HepG2 (cell line): ENCODE results near the gene PPP1R1B. TPM values are rescaled to one million over a fixed set of nuclear protein-coding genes. Genes with fewer than 3 reads are reported as not detected.

ENCODE experiments used
- ATAC-seq: fragments of 200-7000 bp; cut with Tn5 transposase; 3 replicates; pipeline ENCODE4 v1.9.1; 2020; ENCODE audit warnings: mild to moderate bottlenecking, moderate library complexity
- BruUV-seq: library from RNA; stranded (reverse); fragments of 400-500 nt; replicated peaks from 2 replicates; lab custom pipeline; 2021; lab: Mats Ljungman, UMichigan
- CTCF ChIA-PET: fragments of 300-600 bp; formaldehyde crosslinking; extraction: SDS; loops from one replicate; lab custom pipeline; 2021; ENCODE audit warnings: low total read pairs, inconsistent platforms, low intra/inter-chr PET ratio; lab: Yijun Ruan, JAX
- POLR2A ChIA-PET: fragments of 350-600 bp; sonication (Branson Sonifier 250); formaldehyde crosslinking; loops from one replicate; lab custom pipeline; 2020; ENCODE audit warnings: antibody characterized with exemption, inconsistent platforms; lab: Yijun Ruan, JAX
- DNase-seq: peaks from one replicate; pipeline ENCODE4 v3.0.0-alpha.2; 2015; ENCODE audit warnings: low spot score
- FAIRE-seq: peaks from 3 replicates; lab custom pipeline; 2011; peaks lifted over from hg19 to GRCh38; lab: Jason Lieb, UNC
- H2AFZ ChIP-seq: one replicate; pipeline ENCODE4 v1.6.1; 2011; ENCODE audit warnings: low read length, inconsistent platforms
- H3K27ac ChIP-seq: fragments of 300-600 bp; 3 replicates; pipeline ENCODE4 v1.8.0; 2011; ENCODE audit warnings: mixed run types, mild to moderate bottlenecking, mixed read lengths, low read length, inconsistent platforms; ENCODE audit not compliant: insufficient read depth; ENCODE audit errors: extremely low read length
- H3K27me3 ChIP-seq, 2 experiments: fragments of 200-600 bp in 1 of 2; 2 replicates in 1 of 2; 3 replicates in 1 of 2; pipeline versions ENCODE4 v1.6.0 to v1.8.0; 2011; ENCODE audit warnings: low read length in 2 of 2, mild to moderate bottlenecking in 2 of 2, moderate library complexity in 2 of 2, inconsistent platforms in 1 of 2; ENCODE audit not compliant: insufficient read depth in 2 of 2, control insufficient read depth in 1 of 2
- H3K36me3 ChIP-seq, 2 experiments: fragments of 200-600 bp in 1 of 2; replicated peaks in 1 of 2; 2 replicates in 1 of 2; 3 replicates in 1 of 2; pipeline versions ENCODE4 v1.5.1 to v1.8.0; 2011; ENCODE audit warnings: low read length in 2 of 2, inconsistent platforms in 1 of 2; ENCODE audit not compliant: insufficient read depth in 2 of 2, control insufficient read depth in 1 of 2
- H3K4me1 ChIP-seq: 2 replicates; pipeline ENCODE4 v1.5.1; 2012; ENCODE audit warnings: low read length, inconsistent platforms; ENCODE audit not compliant: insufficient read depth
- H3K4me2 ChIP-seq: 2 replicates; pipeline ENCODE4 v1.6.0; 2011; ENCODE audit warnings: low read depth, low read length, inconsistent platforms
- H3K4me3 ChIP-seq, 3 experiments: fragments of 200-600 bp in 1 of 3; sonication (generic), shearing (Covaris generic) in 1 of 3; replicated peaks in 1 of 3; 2 replicates each; pipeline ENCODE4 v1.5.1; 2011 to 2016; ENCODE audit warnings: low read length in 3 of 3, inconsistent platforms in 2 of 3, low read depth in 2 of 3, mild to moderate bottlenecking in 2 of 3, control low read depth in 1 of 3, mixed read lengths in 1 of 3; ENCODE audit not compliant: insufficient read depth in 1 of 3
- H3K79me2 ChIP-seq: one replicate; pipeline ENCODE4 v1.6.1; 2011; ENCODE audit warnings: low read length, inconsistent platforms; ENCODE audit not compliant: insufficient read depth
- H3K9ac ChIP-seq: 2 replicates; pipeline ENCODE4 v1.6.0; 2011; ENCODE audit warnings: mild to moderate bottlenecking, low read depth, low read length, inconsistent platforms; ENCODE audit not compliant: insufficient read depth
- H3K9me3 ChIP-seq: 2 replicates; pipeline ENCODE4 v1.5.1; 2012; ENCODE audit warnings: mild to moderate bottlenecking, low read length
- H4K20me1 ChIP-seq: 2 replicates; pipeline ENCODE4 v1.6.0; 2011; ENCODE audit warnings: inconsistent platforms, mild to moderate bottlenecking, low read length, moderate library complexity; ENCODE audit not compliant: insufficient read depth
- AGO1 ChIP-seq: fragments of 200-400 bp; formaldehyde crosslinking; IDR thresholded peaks from 2 replicates; pipeline ENCODE4 v1.6.1; 2017; ENCODE audit warnings: mild to moderate bottlenecking, low read depth, low read length, moderate library complexity; ENCODE audit not compliant: poor library complexity, severe bottlenecking
- ATF3 ChIP-seq: sonication (generic); formaldehyde crosslinking; IDR thresholded peaks from 2 replicates; pipeline ENCODE4 v1.4.0; 2020; ENCODE audit warnings: missing genetic modification reagents
- GLI4 ChIP-seq: sonication (generic); formaldehyde crosslinking; IDR thresholded peaks from 2 replicates; pipeline ENCODE4 v1.5.1; 2020; ENCODE audit warnings: missing genetic modification reagents, mild to moderate bottlenecking, moderate library complexity, borderline replicate concordance
- HBP1 ChIP-seq: IDR thresholded peaks from 2 replicates; pipeline ENCODE4 v1.6.1; 2016; ENCODE audit warnings: low read depth, control low read depth
- KLF9 ChIP-seq: IDR thresholded peaks from 2 replicates; pipeline ENCODE4 v1.6.1; 2016; ENCODE audit warnings: low read depth
- MEIS2 ChIP-seq: sonication (generic); formaldehyde crosslinking; IDR thresholded peaks from 2 replicates; pipeline ENCODE4 v1.9.0; 2021; ENCODE audit warnings: mild to moderate bottlenecking, missing genetic modification reagents
- MLX ChIP-seq: IDR thresholded peaks from 2 replicates; pipeline ENCODE4 v1.6.1; 2016
- NFYB ChIP-seq: sonication (generic); formaldehyde crosslinking; IDR thresholded peaks from 2 replicates; pipeline ENCODE4 v1.4.0; 2020; ENCODE audit warnings: missing genetic modification reagents
- POGK ChIP-seq: sonication (generic); formaldehyde crosslinking; conservative IDR thresholded peaks from 2 replicates; pipeline ENCODE4 v1.8.0; 2022; ENCODE audit warnings: mild to moderate bottlenecking, moderate library complexity, missing genetic modification reagents
- RBAK ChIP-seq: sonication (generic); formaldehyde crosslinking; IDR thresholded peaks from 2 replicates; pipeline ENCODE4 v1.5.1; 2020; ENCODE audit warnings: mild to moderate bottlenecking, missing genetic modification reagents
- RFX5 ChIP-seq: IDR thresholded peaks from 2 replicates; pipeline ENCODE4 v1.6.1; 2011; ENCODE audit warnings: low read depth, low read length, improper control_type of control experiment
- SMAD3 ChIP-seq: sonication (generic); formaldehyde crosslinking; IDR thresholded peaks from 2 replicates; pipeline ENCODE4 v1.4.0; 2020; ENCODE audit warnings: missing genetic modification reagents
- SMC3 ChIP-seq: IDR thresholded peaks from 2 replicates; pipeline ENCODE4 v1.6.1; 2011; ENCODE audit warnings: low read length, improper control_type of control experiment
- SNAPC5 ChIP-seq: sonication (generic); formaldehyde crosslinking; IDR thresholded peaks from 2 replicates; pipeline ENCODE4 v1.8.1; 2023; ENCODE audit warnings: mild to moderate bottlenecking, missing genetic modification reagents, borderline replicate concordance
- YY1 ChIP-seq: IDR thresholded peaks from 2 replicates; pipeline ENCODE4 v1.6.1; 2011; ENCODE audit warnings: low read length, low read depth, moderate library complexity, mild to moderate bottlenecking; ENCODE audit not compliant: insufficient read depth, insufficient replicate concordance
- ZNF337 ChIP-seq: sonication (generic); formaldehyde crosslinking; IDR thresholded peaks from 2 replicates; pipeline ENCODE4 v1.5.1; 2020; ENCODE audit warnings: missing genetic modification reagents, low read depth, mild to moderate bottlenecking, borderline replicate concordance
- ZNF354B ChIP-seq: sonication (generic); formaldehyde crosslinking; IDR thresholded peaks from 2 replicates; pipeline ENCODE4 v1.8.0; 2022; ENCODE audit warnings: mild to moderate bottlenecking, missing genetic modification reagents
- ZNF589 ChIP-seq: sonication (generic); formaldehyde crosslinking; conservative IDR thresholded peaks from 2 replicates; pipeline ENCODE4 v1.8.0; 2022; ENCODE audit warnings: mild to moderate bottlenecking, moderate library complexity, missing genetic modification reagents
- WGBS: methylation state at CpG from one replicate; pipeline ENCODE4 v1.1.6; 2017; ENCODE audit warnings: low lambda C conversion rate; 5-methylcytosine and 5-hydroxymethylcytosine counted together
- in situ Hi-C: cut with HindIII; loops from 2 replicates; pipeline ENCODE4 v1.10.0; 2017; ENCODE audit warnings: low pct_unique_long_range_greater_than_20kb; ENCODE audit not compliant: extremely low pct_ligation_motif_present
- intact Hi-C: fragments of 100-400 bp; cut with micrococcal nuclease; formaldehyde crosslinking; loops from one replicate; pipeline ENCODE4 v1.10.0; 2022; ENCODE audit not compliant: unreplicated experiment
- polyA plus RNA-seq, 8 experiments: library from polyadenylated mRNA; depleted of rRNA in 3 of 8; stranded (reverse) in 7 of 8; unstranded in 1 of 8; fragments of >200 nt; fragmentation: Illumina TruSeq in 4 of 8; extraction: Trizol in 4 of 8; gene quantifications; 2 replicates each; pipeline versions ENCODE4 v1.2.1 to v1.2.3, GENCODE V29; 2011 to 2016; ENCODE audit warnings: low read depth in 4 of 8, missing spikeins in 1 of 8, mixed read lengths in 1 of 8; ENCODE audit not compliant: insufficient read depth in 1 of 8
- total RNA-seq, 5 experiments: library from RNA; depleted of rRNA; stranded (reverse); fragments of >200 nt; fragmentation: Illumina TruSeq; extraction: Trizol; gene quantifications; 2 replicates each; pipeline ENCODE4 v1.2.3, GENCODE V29; 2016; ENCODE audit warnings: low read depth in 1 of 5

PPP1R1B gene
- total and polyA plus RNA-seq, 2 of the 13 experiments (the other 11 are each of a cell fraction or from before 2014, with no cell fraction given), result 0.08 TPM; not detected in 1

GRCh38 chr17:39609416-39610025 lies 17.2 kb upstream of the PPP1R1B start:
- CTCF ChIA-PET, result no interaction called here

More at GRCh38 chr17:39609416-39610025, 17.2 kb upstream of the PPP1R1B start:
- Histone ChIP-seq H4K20me1 (no peaks in the 10 kb centered on the region), H3K27ac (no peak overlapping the region), H2AFZ (no peak overlapping the region), H3K27me3 (peaks cover 14 to 78% of the 10 kb centered on the region in 2 experiments), H3K4me3 (no peak overlapping the region), H3K79me2 (no peaks in the 10 kb centered on the region), H3K4me2 (no peak overlapping the region), H3K9ac (no peak overlapping the region), H3K9me3 (no peaks in the 10 kb centered on the region), H3K4me1 (no peaks in the 10 kb centered on the region), H3K36me3 (no peaks in the 10 kb centered on the region)
- WGBS, result 14% methylated on average over 4 of the region's 4 CpGs
- intact Hi-C loops (no loop called here), in situ Hi-C loops (no loop called here)
- POLR2A ChIA-PET, result no interaction called here
- no peak for DNase-seq
- no TSS peak for BruUV-seq
- ATAC-seq, result no peak
- no peak for FAIRE-seq
- no peak for TF ChIP-seq ZNF337
- TF ChIP-seq GLI4 (CRISPR knock-in tag), result no peak
- TF ChIP-seq ZNF354B (CRISPR knock-in tag), result no peak
- no peak for TF ChIP-seq MEIS2 (CRISPR knock-in tag)
- no peak for TF ChIP-seq SNAPC5 (CRISPR knock-in tag)
- TF ChIP-seq KLF9 (CRISPR knock-in tag), result no peak
- no peak for TF ChIP-seq AGO1
- TF ChIP-seq RBAK (CRISPR knock-in tag), result no peak
- TF ChIP-seq POGK, result no peak
- no peak for TF ChIP-seq NFYB (CRISPR knock-in tag)
- no peak for TF ChIP-seq SMC3
- TF ChIP-seq ZNF589 (CRISPR knock-in tag), result no peak
- no peak for TF ChIP-seq SMAD3 (CRISPR knock-in tag)
- TF ChIP-seq ATF3 (CRISPR knock-in tag), result no peak
- TF ChIP-seq RFX5, result no peak
- TF ChIP-seq HBP1 (CRISPR knock-in tag), result no peak
- TF ChIP-seq MLX (CRISPR knock-in tag), result no peak
- no peak for TF ChIP-seq YY1
